SK-N-MC (cell line): ENCODE data around the gene ORM1.

Experiments
- EZH2 ChIP-seq: fragments of 200-600 bp; sonication (generic); IDR thresholded peaks from one replicate; pipeline ENCODE4 v1.6.1; 2017; ENCODE audit warnings: antibody characterized with exemption
- FOXP2 ChIP-seq: optimal IDR thresholded peaks from 2 replicates; pipeline ENCODE3; 2011; ENCODE audit warnings: mild to moderate bottlenecking, moderate library complexity; ENCODE audit not compliant: insufficient read depth; ENCODE audit errors: extremely low read length, control extremely low read depth
- POLR2AphosphoS5 ChIP-seq: IDR thresholded peaks from 2 replicates; pipeline ENCODE4 v1.6.1; 2012; ENCODE audit warnings: mild to moderate bottlenecking, low read depth, low read length, borderline replicate concordance

GRCh38 chr9:114350636-114351401, 27.9 kb downstream of the ORM1 start:
- no peak for TF ChIP-seq EZH2
- TF ChIP-seq POLR2AphosphoS5, result no peak
- no peak for TF ChIP-seq FOXP2
